H1 (cell line): ENCODE measurements around the gene PTX3. TPM values are rescaled to one million over a fixed set of nuclear protein-coding genes. Genes with fewer than 3 reads are reported as not detected.

ENCODE experiments used
- CTCF ChIA-PET: fragments of 300-600 bp; sonication (Branson Sonifier 250); formaldehyde crosslinking; loops from one replicate; lab custom pipeline; 2021; ENCODE audit not compliant: partially characterized antibody; lab: Charles Lee
- POLR2A ChIA-PET: fragments of 300-600 bp; sonication (Branson Sonifier 250); formaldehyde crosslinking; loops from one replicate; lab custom pipeline; 2021; ENCODE audit warnings: inconsistent platforms; ENCODE audit not compliant: partially characterized antibody; lab: Charles Lee
- DNase-seq, 2 experiments: peaks; one replicate each; pipeline versions ENCODE4 v3.0.0 to v3.0.0-alpha.2; 2010 to 2022; ENCODE audit warnings: low spot score in 2 of 2, low read depth in 1 of 2, mixed read lengths in 1 of 2
- FAIRE-seq: peaks from 2 replicates; lab custom pipeline; 2011; peaks lifted over from hg19 to GRCh38; lab: Jason Lieb, UNC
- H2AFZ ChIP-seq: 2 replicates; pipeline ENCODE4 v1.8.1; 2012; ENCODE audit warnings: low read length, inconsistent platforms
- H2AK5ac ChIP-seq: 2 replicates; pipeline ENCODE4 v1.6.1; 2013; ENCODE audit warnings: low read depth, low read length
- H2BK120ac ChIP-seq: replicated peaks from 2 replicates; pipeline ENCODE3; 2013; ENCODE audit warnings: low read depth, low read length, inconsistent platforms
- H2BK12ac ChIP-seq: 2 replicates; pipeline ENCODE4 v1.6.1; 2013; ENCODE audit warnings: low read depth, low read length
- H2BK15ac ChIP-seq: 2 replicates; pipeline ENCODE4 v1.6.1; 2013; ENCODE audit warnings: low read length
- H2BK20ac ChIP-seq: 2 replicates; pipeline ENCODE4 v1.6.1; 2013; ENCODE audit warnings: low read length
- H2BK5ac ChIP-seq: 2 replicates; pipeline ENCODE4 v1.6.1; 2013; ENCODE audit warnings: low read depth, low read length
- H3K14ac ChIP-seq: 2 replicates; pipeline ENCODE4 v1.6.1; 2013; ENCODE audit warnings: inconsistent platforms; ENCODE audit not compliant: insufficient read length
- H3K18ac ChIP-seq: 2 replicates; pipeline ENCODE4 v1.6.1; 2013; ENCODE audit warnings: low read length; ENCODE audit errors: extremely low read depth
- H3K23ac ChIP-seq: 2 replicates; pipeline ENCODE4 v1.6.1; 2013; ENCODE audit warnings: inconsistent platforms; ENCODE audit not compliant: insufficient read length
- H3K23me2 ChIP-seq: 2 replicates; pipeline ENCODE4 v1.6.1; 2013; ENCODE audit warnings: low read depth, low read length
- H3K27ac ChIP-seq: 2 replicates; pipeline ENCODE4 v1.6.1; 2011; ENCODE audit warnings: low read depth, low read length, inconsistent platforms
- H3K27me3 ChIP-seq, 4 experiments: replicated peaks in 1 of 4; 1 replicate in 1 of 4; 2 replicates in 3 of 4; pipeline versions ENCODE4 v1.6.1 to v1.8.1; 2011 to 2013; ENCODE audit warnings: low read length in 3 of 4, mild to moderate bottlenecking in 3 of 4, inconsistent platforms in 2 of 4, mixed read lengths in 2 of 4, moderate library complexity in 1 of 4; ENCODE audit not compliant: control insufficient read depth in 3 of 4, insufficient read depth in 3 of 4; ENCODE audit errors: extremely low read depth in 1 of 4
- H3K36me3 ChIP-seq, 4 experiments: 2 replicates each; pipeline versions ENCODE4 v1.6.1 to v1.8.1; 2011 to 2013; ENCODE audit warnings: mild to moderate bottlenecking in 4 of 4, low read length in 3 of 4, moderate library complexity in 2 of 4, control low read depth in 1 of 4, inconsistent platforms in 1 of 4; ENCODE audit not compliant: insufficient read depth in 4 of 4, control insufficient read depth in 2 of 4
- H3K4ac ChIP-seq: replicated peaks from 2 replicates; pipeline ENCODE3; 2013; ENCODE audit warnings: low read length, low read depth, mixed read lengths, inconsistent platforms; ENCODE audit not compliant: insufficient read length
- H3K4me1 ChIP-seq, 4 experiments: replicated peaks in 1 of 4; 1 replicate in 1 of 4; 2 replicates in 3 of 4; pipeline versions ENCODE4 v1.6.1 to v1.8.1; 2011 to 2013; ENCODE audit warnings: low read length in 3 of 4, inconsistent platforms in 2 of 4, mixed read lengths in 1 of 4; ENCODE audit not compliant: insufficient read depth in 4 of 4, control insufficient read depth in 3 of 4
- H3K4me2 ChIP-seq, 2 experiments: 2 replicates each; pipeline versions ENCODE4 v1.6.1 to v1.8.1; 2011 to 2013; ENCODE audit warnings: low read depth in 2 of 2, low read length in 2 of 2, control low read depth in 1 of 2, inconsistent platforms in 1 of 2, mild to moderate bottlenecking in 1 of 2; ENCODE audit not compliant: insufficient read depth in 1 of 2
- H3K4me3 ChIP-seq, 4 experiments: fragments of 200-600, 300-600 bp in 1 of 4; sonication (generic), shearing (Covaris generic), sonication (Bioruptor Twin) in 1 of 4; 2 replicates each; pipeline versions ENCODE4 v1.5.1 to v1.8.1; 2011 to 2016; ENCODE audit warnings: low read length in 4 of 4, low read depth in 3 of 4, control low read depth in 2 of 4, inconsistent platforms in 2 of 4, mild to moderate bottlenecking in 2 of 4, mixed read lengths in 1 of 4, moderate library complexity in 1 of 4; ENCODE audit not compliant: insufficient read depth in 2 of 4; ENCODE audit errors: extremely low read depth in 1 of 4
- H3K56ac ChIP-seq: replicated peaks from 2 replicates; pipeline ENCODE3; 2013; ENCODE audit warnings: low read depth, mild to moderate bottlenecking, mixed read lengths, low read length, inconsistent platforms; ENCODE audit not compliant: insufficient read length
- H3K79me1 ChIP-seq: 2 replicates; pipeline ENCODE4 v1.6.1; 2013; ENCODE audit warnings: low read depth, low read length, control low read depth
- H3K79me2 ChIP-seq, 2 experiments: 2 replicates each; pipeline versions ENCODE4 v1.6.1 to v1.8.1; 2012 to 2013; ENCODE audit warnings: low read length in 2 of 2, mild to moderate bottlenecking in 2 of 2, inconsistent platforms in 1 of 2; ENCODE audit not compliant: insufficient read depth in 2 of 2, control insufficient read depth in 1 of 2
- H3K9ac ChIP-seq, 4 experiments: replicated peaks in 1 of 4; 1 replicate in 1 of 4; 2 replicates in 3 of 4; pipeline versions ENCODE4 v1.6.1 to v1.8.1; 2011 to 2013; ENCODE audit warnings: low read depth in 3 of 4, low read length in 3 of 4, control low read depth in 2 of 4, mild to moderate bottlenecking in 2 of 4, moderate library complexity in 2 of 4, inconsistent platforms in 1 of 4; ENCODE audit errors: extremely low read depth in 1 of 4
- H3K9me3 ChIP-seq, 2 experiments: 2 replicates each; pipeline versions ENCODE4 v1.6.1 to v1.8.1; 2012 to 2013; ENCODE audit warnings: mild to moderate bottlenecking in 2 of 2, moderate library complexity in 2 of 2, control low read depth in 1 of 2, inconsistent platforms in 1 of 2, low read depth in 1 of 2, low read length in 1 of 2, mixed read lengths in 1 of 2; ENCODE audit not compliant: insufficient read depth in 2 of 2
- H4K20me1 ChIP-seq, 2 experiments: replicated peaks in 1 of 2; 2 replicates each; pipeline versions ENCODE3 to v1.8.1; 2011 to 2013; ENCODE audit warnings: inconsistent platforms in 2 of 2, low read length in 2 of 2, mild to moderate bottlenecking in 1 of 2; ENCODE audit not compliant: insufficient read depth in 2 of 2, control insufficient read depth in 1 of 2
- H4K5ac ChIP-seq: 2 replicates; pipeline ENCODE4 v1.6.1; 2013; ENCODE audit warnings: low read length, low read depth, mixed read lengths, inconsistent platforms; ENCODE audit not compliant: insufficient read length
- H4K8ac ChIP-seq: 2 replicates; pipeline ENCODE4 v1.8.0; 2013; ENCODE audit warnings: mild to moderate bottlenecking, moderate library complexity, low read length, inconsistent platforms; ENCODE audit not compliant: insufficient read depth; ENCODE audit errors: extremely low read depth
- H4K91ac ChIP-seq: replicated peaks from 2 replicates; pipeline ENCODE3; 2013; ENCODE audit warnings: low read length, mixed read lengths, inconsistent platforms; ENCODE audit not compliant: insufficient read length
- BACH1 ChIP-seq: IDR thresholded peaks from 2 replicates; pipeline ENCODE4 v1.6.1; 2012; ENCODE audit warnings: low read length, improper control_type of control experiment
- NANOG ChIP-seq: IDR thresholded peaks from 2 replicates; pipeline ENCODE4 v1.6.1; 2011; ENCODE audit warnings: low read length, low read depth, mild to moderate bottlenecking, inconsistent platforms; ENCODE audit not compliant: insufficient read depth, poor library complexity, severe bottlenecking
- SIRT6 ChIP-seq: IDR thresholded peaks from one replicate; pipeline ENCODE4 v1.7.1; 2012; ENCODE audit warnings: low read length, inconsistent platforms
- SIX5 ChIP-seq: IDR thresholded peaks from 2 replicates; pipeline ENCODE4 v1.6.1; 2011; ENCODE audit warnings: mild to moderate bottlenecking, low read depth, low read length
- YY1 ChIP-seq: IDR thresholded peaks from 2 replicates; pipeline ENCODE4 v1.6.1; 2011; ENCODE audit warnings: low read depth, mild to moderate bottlenecking, low read length
- WGBS, 2 experiments: shearing (Covaris generic) in 1 of 2; methylation state at CpG; one replicate each; pipeline versions ENCODE4 v1.1.6 to v1.1.7; 2013 to 2015; ENCODE audit warnings: low lambda C conversion rate in 2 of 2, mixed read lengths in 2 of 2, inconsistent platforms in 1 of 2, low coverage in 1 of 2, missing lambda C conversion rate in 1 of 2; ENCODE audit not compliant: insufficient replicate concordance in 2 of 2, insufficient coverage in 1 of 2, insufficient read length in 1 of 2; ENCODE audit errors: extremely low coverage in 1 of 2, missing lambda C conversion rate in 1 of 2; 5-methylcytosine and 5-hydroxymethylcytosine counted together
- polyA plus RNA-seq, 7 experiments: library from polyadenylated mRNA; depleted of rRNA in 3 of 7; stranded (reverse) in 5 of 7; unstranded in 2 of 7; fragments of >200 nt in 5 of 7; fragments of 200-250 nt in 2 of 7; gene quantifications; 1 replicate in 5 of 7; 2 replicates in 1 of 7; 4 replicates in 1 of 7; pipeline versions ENCODE4 v1.2.1 to v1.2.3, GENCODE V29; 2011 to 2013; ENCODE audit warnings: missing spikeins in 2 of 7, mixed read lengths in 2 of 7
- total RNA-seq: library from RNA; stranded (reverse); fragmentation: NEBNext Ultra II Directional; extraction: Animal tissue kit (Norgen Biotek cat#: 25700); gene quantifications from 2 replicates; pipeline ENCODE4 v1.2.1, GENCODE V29; 2021

The PTX3 gene
- total and polyA plus RNA-seq, 2 of the 8 experiments (the other 6 are each of a cell fraction or from before 2014, with no cell fraction given): 1.2 to 1.7 TPM

DNA sequence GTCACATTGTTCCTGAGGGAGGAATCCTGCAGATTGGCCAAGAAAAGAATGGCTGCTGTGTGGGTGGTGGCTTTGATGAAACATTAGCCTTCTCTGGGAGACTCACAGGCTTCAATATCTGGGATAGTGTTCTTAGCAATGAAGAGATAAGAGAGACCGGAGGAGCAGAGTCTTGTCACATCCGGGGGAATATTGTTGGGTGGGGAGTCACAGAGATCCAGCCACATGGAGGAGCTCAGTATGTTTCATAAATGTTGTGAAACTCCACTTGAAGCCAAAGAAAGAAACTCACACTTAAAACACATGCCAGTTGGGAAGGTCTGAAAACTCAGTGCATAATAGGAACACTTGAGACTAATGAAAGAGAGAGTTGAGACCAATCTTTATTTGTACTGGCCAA, 6.1 kb downstream of the PTX3 start:
- Histone ChIP-seq H3K23ac (no peak overlapping the region), H4K20me1 (no peaks in the 10 kb centered on the region), H3K56ac (no peak overlapping the region), H3K4me1 (peaks cover 0 to 4% (median under 1%) of the 10 kb centered on the region in 4 experiments; a peak in 2 of 7 replicates), H3K23me2 (peaks cover 7% of the 10 kb centered on the region), H3K79me2 (no peaks in the 10 kb centered on the region), H2BK20ac (no peak overlapping the region), H3K36me3 (no peaks in the 10 kb centered on the region), H2BK15ac (no peak overlapping the region), H2AFZ (no peak overlapping the region), H3K14ac (no peak overlapping the region), H2BK12ac (no peak overlapping the region), H3K27me3 (peaks cover 0 to 1% (median 0%) of the 10 kb centered on the region in 4 experiments; a peak in 1 of 7 replicates), H2BK120ac (no peak overlapping the region), H3K9ac (no peak overlapping the region), H3K9me3 (no peaks in the 10 kb centered on the region), H4K8ac (no peak overlapping the region), H3K27ac (no peak overlapping the region), H3K79me1 (no peaks in the 10 kb centered on the region), H3K4me3 (no peak overlapping the region), H2BK5ac (no peak overlapping the region), H2AK5ac (no peak overlapping the region), H4K5ac (no peak overlapping the region), H4K91ac (no peak overlapping the region), H3K4ac (no peak overlapping the region), H3K18ac (no peak overlapping the region), H3K4me2 (no peak overlapping the region)
- CTCF ChIA-PET: interaction anchor here (0.9 to 1.4 kb wide), 6 partner anchors 10 to 57 kb away, joined by 3 to 6 read pairs (median 4); no protein-coding TSS in a partner anchor
- POLR2A ChIA-PET: no interaction called here
- TF ChIP-seq SIX5 (no peak), YY1 (no peak), BACH1 (no peak), NANOG (no peak), SIRT6 (no peak)
- FAIRE-seq (no peak), DNase-seq (no peak)
- WGBS, 2 experiments: 86% methylated on average over 2 of the region's 2 CpGs; no CpG with 5 or more reads in 1 of the 2 experiments
